ENCODE measurements around the gene PLPP4.

The PLPP4 gene

DNA sequence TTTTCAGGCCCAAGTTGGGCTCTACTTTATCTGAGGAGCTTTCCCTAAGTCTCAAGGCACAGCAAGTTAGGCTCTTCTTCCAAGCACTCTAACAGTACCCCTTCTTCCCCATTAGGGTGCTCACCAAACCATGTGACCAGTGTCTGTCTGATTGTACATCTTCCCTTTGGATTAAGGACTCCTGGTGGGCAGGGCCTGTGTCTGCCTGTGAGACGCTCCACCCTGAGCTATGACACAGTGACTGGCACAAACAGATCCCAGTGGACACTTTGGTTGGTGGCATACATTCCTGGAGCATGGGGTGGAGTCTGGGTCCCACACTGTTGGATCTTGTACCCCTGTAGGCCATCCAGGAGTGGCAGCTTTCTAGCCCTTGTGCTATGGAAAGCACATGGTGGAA, 23.8 kb downstream of the PLPP4 start:
- Histone ChIP-seq H3K79me2 (ENCODE audit: control insufficient read depth, low read length) (no peaks in the 10 kb centered on the region), H3K4me2 (ENCODE audit: low read length) (no peak overlapping the region), H3K36me3 (ENCODE audit: control insufficient read depth, low read length) (no peaks in the 10 kb centered on the region)

GRCh38 chr10:120483006-120483405, 26.0 kb downstream of the PLPP4 start:
- no peak overlapping the region for H3K4me2 ChIP-seq (ENCODE audit: low read length)
- H3K9me2 ChIP-seq (replicated peaks; ENCODE audit: control insufficient read depth, low read length), result no peaks in the 10 kb centered on the region
- TF ChIP-seq, protein P1, sequence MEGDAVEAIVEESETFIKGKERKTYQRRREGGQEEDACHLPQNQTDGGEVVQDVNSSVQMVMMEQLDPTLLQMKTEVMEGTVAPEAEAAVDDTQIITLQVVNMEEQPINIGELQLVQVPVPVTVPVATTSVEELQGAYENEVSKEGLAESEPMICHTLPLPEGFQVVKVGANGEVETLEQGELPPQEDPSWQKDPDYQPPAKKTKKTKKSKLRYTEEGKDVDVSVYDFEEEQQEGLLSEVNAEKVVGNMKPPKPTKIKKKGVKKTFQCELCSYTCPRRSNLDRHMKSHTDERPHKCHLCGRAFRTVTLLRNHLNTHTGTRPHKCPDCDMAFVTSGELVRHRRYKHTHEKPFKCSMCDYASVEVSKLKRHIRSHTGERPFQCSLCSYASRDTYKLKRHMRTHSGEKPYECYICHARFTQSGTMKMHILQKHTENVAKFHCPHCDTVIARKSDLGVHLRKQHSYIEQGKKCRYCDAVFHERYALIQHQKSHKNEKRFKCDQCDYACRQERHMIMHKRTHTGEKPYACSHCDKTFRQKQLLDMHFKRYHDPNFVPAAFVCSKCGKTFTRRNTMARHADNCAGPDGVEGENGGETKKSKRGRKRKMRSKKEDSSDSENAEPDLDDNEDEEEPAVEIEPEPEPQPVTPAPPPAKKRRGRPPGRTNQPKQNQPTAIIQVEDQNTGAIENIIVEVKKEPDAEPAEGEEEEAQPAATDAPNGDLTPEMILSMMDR (IDR thresholded peaks at IDR 0.05; ENCODE audit: low read depth, low read length, poor library complexity, severe bottlenecking), result no peak
- no peak for TF ChIP-seq EZH2phosphoT487 (IDR thresholded peaks at IDR 0.05; ENCODE audit: borderline replicate concordance, low read length)
- no peaks in the 10 kb centered on the region for H3K4me1 ChIP-seq (ENCODE audit: control insufficient read depth, low read length)
- no peaks in the 10 kb centered on the region for H4K20me1 ChIP-seq (ENCODE audit: control insufficient read depth, insufficient read depth, low read depth, low read length)
- H3K9me3 ChIP-seq (ENCODE audit: control insufficient read depth, insufficient read depth, low read length), result no peaks in the 10 kb centered on the region
- no peak overlapping the region for H3K4me3 ChIP-seq (ENCODE audit: low read length)
- H3K27ac ChIP-seq (ENCODE audit: low read depth, low read length), result no peak overlapping the region
- no peaks in the 10 kb centered on the region for H3F3A ChIP-seq (ENCODE audit: control insufficient read depth, insufficient read depth)
- H3K27me3 ChIP-seq (ENCODE audit: control insufficient read depth, low read length), result no peaks in the 10 kb centered on the region
- no peaks in the 10 kb centered on the region for H3K36me3 ChIP-seq (ENCODE audit: control insufficient read depth, low read length)
- no peaks in the 10 kb centered on the region for H3K79me2 ChIP-seq (ENCODE audit: control insufficient read depth, low read length)

More for the DNA sequence above, 23.8 kb downstream of the PLPP4 start:
- H3K9me2 ChIP-seq (replicated peaks; ENCODE audit: control insufficient read depth, low read length), result no peaks in the 10 kb centered on the region
- no peaks in the 10 kb centered on the region for H3F3A ChIP-seq (ENCODE audit: control insufficient read depth, insufficient read depth)
- TF ChIP-seq EZH2phosphoT487 (IDR thresholded peaks at IDR 0.05; ENCODE audit: borderline replicate concordance, low read length), result no peak
- TF ChIP-seq, protein P1 (IDR thresholded peaks at IDR 0.05; ENCODE audit: low read depth, low read length, poor library complexity, severe bottlenecking), result no peak
- no peaks in the 10 kb centered on the region for H3K9me3 ChIP-seq (ENCODE audit: control insufficient read depth, insufficient read depth, low read length)
- no peak overlapping the region for H3K4me3 ChIP-seq (ENCODE audit: low read length)
- no peaks in the 10 kb centered on the region for H4K20me1 ChIP-seq (ENCODE audit: control insufficient read depth, insufficient read depth, low read depth, low read length)
- no peak overlapping the region for H3K27ac ChIP-seq (ENCODE audit: low read depth, low read length)
- no peaks in the 10 kb centered on the region for H3K4me1 ChIP-seq (ENCODE audit: control insufficient read depth, low read length)
- no peaks in the 10 kb centered on the region for H3K27me3 ChIP-seq (ENCODE audit: control insufficient read depth, low read length)

DNA sequence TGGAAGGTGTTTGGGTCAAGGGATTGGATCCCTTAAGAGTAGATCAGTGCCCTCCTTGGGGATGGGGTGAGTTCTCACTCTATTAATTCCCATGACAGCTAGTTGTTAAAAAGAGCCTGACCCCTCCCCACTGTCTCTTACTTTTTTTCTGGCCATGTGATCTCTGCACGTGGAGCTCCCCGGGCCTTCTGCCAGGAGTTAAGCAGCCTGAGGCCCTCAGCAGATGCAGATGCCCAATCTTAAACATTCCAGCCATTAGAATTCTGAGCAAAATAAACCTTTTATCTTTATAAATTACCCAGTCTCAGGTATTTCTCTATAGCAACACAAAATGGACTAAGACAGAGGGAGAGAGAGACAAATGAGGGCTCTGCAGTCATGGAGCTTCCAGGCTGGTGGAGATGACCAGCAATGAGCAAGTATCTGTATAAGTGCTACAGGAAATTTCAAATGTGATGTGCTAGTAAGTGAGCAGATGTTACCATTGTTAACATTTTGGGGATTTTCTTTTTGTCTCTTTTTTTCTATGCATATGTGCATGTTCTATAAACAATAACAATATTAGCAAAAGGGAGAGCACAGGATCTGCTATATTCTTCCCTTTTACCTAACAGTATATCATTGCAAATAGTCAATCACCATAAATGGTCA, 26.7 kb downstream of the PLPP4 start:
- H3K4me3 ChIP-seq (ENCODE audit: low read length), result no peak overlapping the region
- no peak for TF ChIP-seq EZH2phosphoT487 (IDR thresholded peaks at IDR 0.05; ENCODE audit: borderline replicate concordance, low read length)
- TF ChIP-seq, protein P1 (IDR thresholded peaks at IDR 0.05; ENCODE audit: low read depth, low read length, poor library complexity, severe bottlenecking), result no peak
- no peaks in the 10 kb centered on the region for H3K9me2 ChIP-seq (replicated peaks; ENCODE audit: control insufficient read depth, low read length)
- no peaks in the 10 kb centered on the region for H3K4me1 ChIP-seq (ENCODE audit: control insufficient read depth, low read length)
- no peaks in the 10 kb centered on the region for H3K27me3 ChIP-seq (ENCODE audit: control insufficient read depth, low read length)
- H3K4me2 ChIP-seq (ENCODE audit: low read length), result no peak overlapping the region
- H3K36me3 ChIP-seq (ENCODE audit: control insufficient read depth, low read length), result no peaks in the 10 kb centered on the region
- no peaks in the 10 kb centered on the region for H4K20me1 ChIP-seq (ENCODE audit: control insufficient read depth, insufficient read depth, low read depth, low read length)
- no peaks in the 10 kb centered on the region for H3F3A ChIP-seq (ENCODE audit: control insufficient read depth, insufficient read depth)
- H3K27ac ChIP-seq (ENCODE audit: low read depth, low read length), result no peak overlapping the region
- no peaks in the 10 kb centered on the region for H3K79me2 ChIP-seq (ENCODE audit: control insufficient read depth, low read length)
- H3K9me3 ChIP-seq (ENCODE audit: control insufficient read depth, insufficient read depth, low read length), result no peaks in the 10 kb centered on the region
